Ishikawa (cell line): ENCODE measurements around the gene CSNK1E.

Source experiments
- CEBPB ChIP-seq: IDR thresholded peaks from 2 replicates; pipeline ENCODE4 v1.6.1; 2012
- EP300 ChIP-seq: IDR thresholded peaks from 2 replicates; pipeline ENCODE4 v1.6.1; 2012; ENCODE audit warnings: borderline replicate concordance
- TAF1 ChIP-seq: IDR thresholded peaks from 2 replicates; pipeline ENCODE4 v1.6.1; 2012; ENCODE audit warnings: low read depth, mild to moderate bottlenecking
- TEAD4 ChIP-seq: IDR thresholded peaks from 2 replicates; pipeline ENCODE4 v1.6.1; 2012
- TF ChIP-seq, protein P1 (sequence below): IDR thresholded peaks from 2 replicates; pipeline ENCODE4 v1.6.1; 2012

DNA sequence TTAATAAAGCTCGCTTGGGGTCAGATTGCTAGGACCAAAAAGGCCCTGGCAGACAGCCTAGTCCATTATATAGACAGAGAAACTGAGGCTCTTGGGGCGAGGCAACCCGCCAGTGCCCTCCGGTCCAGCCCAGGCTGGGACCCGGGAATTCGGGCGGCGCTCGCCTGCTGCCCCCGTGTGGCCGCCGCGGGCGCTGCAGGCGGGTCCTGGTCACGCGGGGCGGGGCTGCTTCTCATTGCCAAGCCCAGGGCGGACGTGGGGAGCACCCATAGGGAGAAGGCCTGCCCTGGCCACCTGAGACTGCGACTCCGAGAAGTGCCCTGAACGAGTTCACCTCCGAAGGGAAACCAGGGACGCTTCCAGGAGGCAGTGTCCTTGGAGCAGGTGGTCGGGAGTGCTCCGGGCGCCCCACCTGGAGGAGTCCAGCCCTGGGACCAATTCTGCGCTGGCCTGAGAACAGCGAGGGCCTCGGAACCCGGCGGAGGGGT is 36.0 kb upstream of the CSNK1E start:
- TF ChIP-seq, protein P1, sequence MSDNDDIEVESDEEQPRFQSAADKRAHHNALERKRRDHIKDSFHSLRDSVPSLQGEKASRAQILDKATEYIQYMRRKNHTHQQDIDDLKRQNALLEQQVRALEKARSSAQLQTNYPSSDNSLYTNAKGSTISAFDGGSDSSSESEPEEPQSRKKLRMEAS: peak; percentile 31; the same call in 1 of the 2 replicates
- no peak for TF ChIP-seq TAF1
- no peak for TF ChIP-seq EP300
- no peak for TF ChIP-seq CEBPB
- no peak for TF ChIP-seq TEAD4
